Effector memory CD8-positive, alpha-beta T cell (primary cell): ENCODE data around the gene MCF2L2.
"Not testable (repeated sequence)": the region's sequence is repeated elsewhere in the genome, so short reads cannot be mapped to it uniquely, and the experiment has no call there.

Source experiments
- ATAC-seq: fragments of 150-1000 bp; cut with Tn5 transposase; replicated peaks from 2 replicates; pipeline ENCODE4 v1.10.0; 2021; ENCODE audit warnings: mild to moderate bottlenecking, moderate library complexity
- DNase-seq, 3 experiments: peaks; one replicate each; pipeline ENCODE4 v3.0.0; 2021
- H3K27ac Mint-ChIP-seq, 2 donors: one replicate each; pipeline ENCODE4 v1.8.0; 2022; ENCODE audit warnings: mild to moderate bottlenecking in 2 of 2, mixed read lengths in 2 of 2, moderate library complexity in 2 of 2
- H3K27me3 Mint-ChIP-seq, 2 donors: one replicate each; pipeline ENCODE4 v1.8.0; 2022; ENCODE audit warnings: mixed read lengths in 2 of 2
- H3K36me3 Mint-ChIP-seq: one replicate; pipeline ENCODE4 v1.8.0; 2022; ENCODE audit warnings: mild to moderate bottlenecking, moderate library complexity, mixed read lengths; ENCODE audit not compliant: insufficient read depth
- H3K4me1 Mint-ChIP-seq, 2 donors: one replicate each; pipeline ENCODE4 v1.8.0; 2022; ENCODE audit warnings: low read depth in 2 of 2, mixed read lengths in 2 of 2
- H3K4me3 Mint-ChIP-seq, 2 donors: one replicate each; pipeline ENCODE4 v1.8.0; 2022; ENCODE audit warnings: mild to moderate bottlenecking in 2 of 2, mixed read lengths in 2 of 2, moderate library complexity in 2 of 2
- H3K9me3 Mint-ChIP-seq, 2 donors: one replicate each; pipeline ENCODE4 v1.8.0; 2022; ENCODE audit warnings: mixed read lengths in 2 of 2

Gene MCF2L2

DNA sequence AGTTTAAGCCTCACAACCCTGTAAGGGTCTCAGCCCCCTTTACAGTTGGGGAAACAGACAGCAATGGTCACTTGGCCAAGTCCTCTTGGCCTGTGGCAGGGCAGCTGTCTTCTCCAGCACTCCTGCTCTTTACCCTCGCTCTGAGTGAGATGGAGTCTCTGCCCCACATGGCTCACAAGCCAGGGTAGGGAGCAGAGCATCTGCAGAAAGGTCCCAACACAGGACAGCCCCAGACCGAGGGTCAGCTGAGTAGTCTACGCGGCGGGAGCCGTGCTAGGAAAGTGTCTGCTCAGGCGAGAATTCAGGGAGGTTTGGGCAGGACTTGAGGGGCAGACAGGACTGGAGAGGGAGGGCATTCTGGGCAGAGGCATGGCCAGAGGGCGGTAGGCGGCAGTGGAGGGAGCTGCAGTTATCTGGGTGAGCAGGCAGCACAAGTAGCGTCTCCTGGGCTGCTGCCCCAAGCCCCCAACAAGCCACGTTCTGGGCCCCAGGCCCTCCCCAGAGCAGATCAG is 247.6 kb downstream of the MCF2L2 start:
- no peaks in the 10 kb centered on the region for H3K9me3 Mint-ChIP-seq
- DNase-seq (no peak), ATAC-seq (no peak)
- no peak overlapping the region for H3K27ac Mint-ChIP-seq
- peaks cover 18 to 39% of the 10 kb centered on the region in 2 donors for H3K27me3 Mint-ChIP-seq
- peaks cover 4 to 13% of the 10 kb centered on the region in 2 donors for H3K4me1 Mint-ChIP-seq
- peaks cover 3% of the 10 kb centered on the region for H3K36me3 Mint-ChIP-seq
- H3K4me3 Mint-ChIP-seq, result no peak overlapping the region

GRCh38 chr3:183180110-183180783 is 248.2 kb downstream of the MCF2L2 start:
- Mint-ChIP-seq H3K4me3 (peak overlapping the region; percentile 24 to 27), H3K27me3 (peaks cover 18 to 39% of the 10 kb centered on the region in 2 donors), H3K4me1 (peaks cover 4 to 13% of the 10 kb centered on the region in 2 donors), H3K9me3 (no peaks in the 10 kb centered on the region), H3K36me3 (peaks cover 3% of the 10 kb centered on the region), H3K27ac (peak overlapping the region in 1 of 2 donors; percentile 39)
- DNase-seq (no peak), ATAC-seq (no peak)

DNA sequence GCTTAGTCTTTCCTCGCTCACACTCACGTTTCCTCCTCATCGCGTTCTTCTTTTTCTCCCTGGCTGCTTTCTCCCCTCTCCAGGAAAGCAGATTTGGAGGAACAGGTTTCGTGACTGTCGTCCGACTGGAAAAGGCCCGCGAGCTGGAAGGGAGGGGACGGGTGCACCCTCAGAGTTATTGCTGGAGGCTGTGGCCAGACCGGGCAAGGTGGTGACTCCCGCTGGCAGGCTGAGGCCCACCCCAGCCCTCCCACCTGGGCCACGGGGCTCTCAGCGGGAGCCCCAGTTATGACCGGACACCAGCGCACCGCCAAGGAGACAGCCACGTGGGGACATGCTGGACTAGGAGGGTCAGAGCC is 248.9 kb downstream of the MCF2L2 start:
- ATAC-seq, H3K9me3 Mint-ChIP-seq, DNase-seq, H3K36me3 Mint-ChIP-seq: not testable (repeated sequence)
- peaks cover 18 to 39% of the 10 kb centered on the region in 2 donors for H3K27me3 Mint-ChIP-seq
- peak overlapping the region; percentile 27 to 66 for H3K4me3 Mint-ChIP-seq
- H3K27ac Mint-ChIP-seq, result peak overlapping the region in 1 of 2 donors; percentile 39
- H3K4me1 Mint-ChIP-seq, result peaks cover 4 to 13% of the 10 kb centered on the region in 2 donors

DNA sequence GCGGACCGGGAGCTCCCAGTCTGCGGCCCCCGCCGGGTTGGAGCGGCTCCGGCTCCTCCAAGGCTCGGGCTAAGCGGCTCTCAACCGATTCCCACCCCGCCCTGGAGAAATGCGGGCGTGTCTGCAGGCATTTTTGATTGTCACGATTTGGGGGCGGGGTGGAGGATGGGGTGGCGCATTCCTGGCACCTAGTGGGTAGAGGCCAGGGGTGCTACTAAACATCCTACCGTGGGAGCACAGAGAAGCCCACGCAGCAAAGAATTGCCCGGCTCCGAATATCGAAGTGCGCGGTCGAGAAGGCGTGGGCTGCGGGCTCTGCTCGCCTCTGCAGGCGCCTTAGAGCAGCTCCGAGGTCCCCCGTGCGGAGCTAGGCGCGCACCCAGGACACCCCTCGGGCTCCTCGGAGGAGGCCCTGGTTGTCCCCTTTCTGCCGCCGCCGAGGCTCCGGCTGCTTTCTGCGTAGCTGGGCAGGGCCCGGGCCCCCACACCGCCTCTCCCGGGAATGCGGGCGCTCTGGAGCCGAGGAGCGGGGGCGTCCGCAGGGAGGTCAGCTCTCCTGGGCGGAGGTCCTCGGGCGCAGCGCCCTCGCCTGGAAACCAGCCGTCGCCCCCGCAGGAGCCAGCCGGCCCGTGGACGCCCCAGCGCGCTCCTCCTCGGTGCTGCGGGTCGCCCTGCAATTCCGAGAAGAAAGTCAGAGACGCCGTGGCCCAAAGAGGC is 249.4 kb downstream of the MCF2L2 start:
- Mint-ChIP-seq H3K4me3 (peak overlapping the region; percentile 27 to 76), H3K27me3 (peaks cover 18 to 39% of the 10 kb centered on the region in 2 donors), H3K4me1 (peaks cover 4 to 13% of the 10 kb centered on the region in 2 donors), H3K27ac (peak overlapping the region in 1 of 2 donors; percentile 76), H3K9me3 (no peaks in the 10 kb centered on the region), H3K36me3 (peaks cover 3% of the 10 kb centered on the region)
- DNase-seq (peak in 1 of 3 experiments; percentile 18), ATAC-seq (peak; percentile 77)

DNA sequence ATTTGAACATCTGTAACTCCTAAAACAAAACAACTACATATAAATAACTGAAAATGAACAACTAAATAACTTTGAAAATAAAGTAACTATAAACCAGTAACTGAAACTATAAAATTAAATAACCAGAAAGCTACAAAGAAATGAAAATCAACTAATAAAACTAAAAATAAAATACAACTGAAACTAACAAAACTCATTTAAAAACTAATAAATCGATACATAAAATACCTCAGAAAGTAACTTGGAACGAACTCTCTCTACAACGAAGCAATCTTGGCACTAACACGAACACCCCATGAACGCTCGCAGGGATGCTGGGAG is 249.9 kb downstream of the MCF2L2 start:
- Mint-ChIP-seq H3K27ac (peak overlapping the region in 1 of 2 donors; percentile 76), H3K9me3 (no peaks in the 10 kb centered on the region), H3K4me1 (peaks cover 4 to 13% of the 10 kb centered on the region in 2 donors), H3K4me3 (peak overlapping the region; percentile 27 to 76), H3K27me3 (peaks cover 18 to 39% of the 10 kb centered on the region in 2 donors), H3K36me3 (peaks cover 3% of the 10 kb centered on the region)
- no peak for DNase-seq
- ATAC-seq, result no peak

- H3K4me1 Mint-ChIP-seq, result no peaks in the 10 kb centered on the region
- no peak overlapping the region for H3K4me3 Mint-ChIP-seq
- ATAC-seq (no peak), DNase-seq (no peak)
- H3K27ac Mint-ChIP-seq, result no peak overlapping the region
- no peaks in the 10 kb centered on the region for H3K9me3 Mint-ChIP-seq
- no peaks in the 10 kb centered on the region for H3K36me3 Mint-ChIP-seq
- peaks cover 5 to 12% of the 10 kb centered on the region in 2 donors for H3K27me3 Mint-ChIP-seq
Measured at GRCh38 chr3:183172051-183172639, 256.3 kb downstream of the MCF2L2 start.

- not testable (repeated sequence) for DNase-seq, H3K4me1 Mint-ChIP-seq, H3K27me3 Mint-ChIP-seq, H3K36me3 Mint-ChIP-seq, H3K9me3 Mint-ChIP-seq, ATAC-seq, H3K27ac Mint-ChIP-seq, H3K4me3 Mint-ChIP-seq
Measured at GRCh38 chr3:183167975-183168374, 260.4 kb downstream of the MCF2L2 start.

GRCh38 chr3:183163563-183163962 is 264.9 kb downstream of the MCF2L2 start:
- Mint-ChIP-seq H3K4me3 (peak overlapping the region; percentile 87 to 96), H3K9me3 (no peaks in the 10 kb centered on the region), H3K27me3 (no peaks in the 10 kb centered on the region), H3K27ac (peak overlapping the region; percentile 41 to 67), H3K4me1 (peaks cover 10 to 11% of the 10 kb centered on the region in 2 donors), H3K36me3 (peaks cover 8% of the 10 kb centered on the region)
- DNase-seq (no peak), ATAC-seq (no peak)

DNA sequence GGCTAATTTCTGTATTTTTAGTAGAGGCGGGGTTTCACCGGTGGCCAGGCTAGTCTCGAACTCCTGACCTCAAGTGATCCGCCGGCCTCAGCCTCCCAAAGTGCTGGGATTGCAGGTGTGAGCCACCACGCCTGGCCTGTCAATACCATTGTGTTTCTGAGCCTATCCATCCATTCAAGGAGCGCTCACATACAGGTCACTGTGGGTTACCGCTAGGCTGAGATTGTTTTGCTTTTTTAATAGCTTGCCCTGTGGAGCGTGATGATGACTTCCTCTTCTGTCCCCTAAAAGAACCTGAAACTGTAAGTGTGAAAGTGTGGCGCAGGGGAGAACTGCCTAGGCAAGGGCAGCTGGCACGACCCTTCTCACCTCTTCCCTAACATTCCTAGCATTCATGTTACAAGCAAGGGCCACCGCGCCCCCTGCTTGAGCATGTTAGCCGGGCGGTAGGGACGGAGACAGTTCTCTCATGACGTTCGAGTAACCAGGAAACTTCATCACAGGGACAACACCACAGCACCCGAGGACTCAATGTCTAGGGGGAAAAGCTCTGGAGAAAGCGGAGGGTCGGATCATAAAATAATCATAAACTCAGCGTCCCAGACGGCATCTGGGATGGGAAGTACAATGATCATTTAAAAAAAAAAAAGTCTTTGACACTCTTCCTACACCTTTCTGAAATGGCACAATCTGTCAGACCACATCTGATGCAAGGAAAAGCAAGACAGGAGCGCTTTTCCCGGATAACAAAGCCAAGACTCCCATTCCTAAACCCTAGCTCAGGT is 266.7 kb downstream of the MCF2L2 start:
- no peaks in the 10 kb centered on the region for H3K27me3 Mint-ChIP-seq
- H3K36me3 Mint-ChIP-seq, result peaks cover 8% of the 10 kb centered on the region
- peak in 1 of 3 experiments; percentile 25 for DNase-seq
- H3K4me1 Mint-ChIP-seq, result peaks cover 10 to 11% of the 10 kb centered on the region in 2 donors
- peak overlapping the region; percentile 86 to 89 for H3K27ac Mint-ChIP-seq
- peak; percentile 34 for ATAC-seq
- no peaks in the 10 kb centered on the region for H3K9me3 Mint-ChIP-seq
- peak overlapping the region; percentile 87 to 96 for H3K4me3 Mint-ChIP-seq

GRCh38 chr3:183160616-183161015 is 267.8 kb downstream of the MCF2L2 start:
- H3K4me1 Mint-ChIP-seq, result peaks cover 10 to 11% of the 10 kb centered on the region in 2 donors
- H3K27ac Mint-ChIP-seq, result no peak overlapping the region
- no peak for ATAC-seq
- DNase-seq, result no peak
- H3K27me3 Mint-ChIP-seq, result no peaks in the 10 kb centered on the region
- peaks cover 8% of the 10 kb centered on the region for H3K36me3 Mint-ChIP-seq
- H3K9me3 Mint-ChIP-seq, result no peaks in the 10 kb centered on the region
- H3K4me3 Mint-ChIP-seq, result no peak overlapping the region

DNA sequence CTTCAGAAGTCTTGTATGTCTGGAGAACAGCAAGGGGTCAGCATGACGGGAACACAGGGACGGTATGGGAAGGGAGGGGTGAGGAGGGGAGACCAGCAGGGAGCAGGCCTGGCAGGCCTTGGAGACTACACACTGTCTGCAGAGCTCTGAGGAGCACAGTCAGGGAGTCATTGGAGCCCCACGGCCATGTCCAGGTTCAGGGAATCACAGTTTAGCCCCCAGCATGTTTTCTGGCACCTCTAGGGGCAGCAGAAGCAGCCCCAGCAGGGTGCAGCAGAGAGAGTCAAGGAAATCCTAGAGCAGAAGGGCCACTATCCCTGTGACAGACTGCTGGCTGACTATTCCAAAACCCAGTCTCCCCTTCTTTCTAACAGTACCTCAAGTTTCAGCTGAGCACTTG is 269.1 kb downstream of the MCF2L2 start:
- Mint-ChIP-seq H3K36me3 (peaks cover 8% of the 10 kb centered on the region), H3K27ac (peak overlapping the region in 1 of 2 donors; percentile 42), H3K4me1 (peaks cover 10 to 11% of the 10 kb centered on the region in 2 donors), H3K27me3 (no peaks in the 10 kb centered on the region), H3K4me3 (no peak overlapping the region), H3K9me3 (no peaks in the 10 kb centered on the region)
- DNase-seq (no peak), ATAC-seq (no peak)

DNA sequence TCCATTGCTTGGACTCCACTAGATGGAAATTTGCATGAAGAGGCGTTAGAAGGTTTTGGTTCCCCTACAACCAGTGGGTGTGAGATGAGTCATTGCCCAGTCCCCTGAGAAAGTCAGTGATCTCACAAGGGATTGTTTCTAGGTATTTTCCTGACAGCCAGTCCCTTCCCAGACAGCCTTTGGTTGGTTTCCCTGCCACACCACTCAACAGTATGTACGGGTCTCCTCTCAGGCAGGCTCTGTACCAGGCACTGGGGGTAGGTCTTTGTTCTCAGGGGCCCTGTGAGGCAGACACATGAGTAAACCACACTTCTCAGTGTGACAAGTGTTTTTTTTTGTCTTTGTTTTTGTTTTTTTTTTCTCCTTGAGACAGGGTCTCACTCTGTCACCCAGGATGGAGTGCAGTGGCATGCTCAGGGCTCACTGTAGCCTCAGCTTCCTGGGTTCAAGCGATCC is 269.8 kb downstream of the MCF2L2 start:
- H3K4me3 Mint-ChIP-seq, result no peak overlapping the region
- no peaks in the 10 kb centered on the region for H3K9me3 Mint-ChIP-seq
- peaks cover 10 to 11% of the 10 kb centered on the region in 2 donors for H3K4me1 Mint-ChIP-seq
- no peaks in the 10 kb centered on the region for H3K27me3 Mint-ChIP-seq
- peak overlapping the region in 1 of 2 donors; percentile 42 for H3K27ac Mint-ChIP-seq
- peaks cover 7% of the 10 kb centered on the region for H3K36me3 Mint-ChIP-seq
- DNase-seq (no peak), ATAC-seq (no peak)

DNA sequence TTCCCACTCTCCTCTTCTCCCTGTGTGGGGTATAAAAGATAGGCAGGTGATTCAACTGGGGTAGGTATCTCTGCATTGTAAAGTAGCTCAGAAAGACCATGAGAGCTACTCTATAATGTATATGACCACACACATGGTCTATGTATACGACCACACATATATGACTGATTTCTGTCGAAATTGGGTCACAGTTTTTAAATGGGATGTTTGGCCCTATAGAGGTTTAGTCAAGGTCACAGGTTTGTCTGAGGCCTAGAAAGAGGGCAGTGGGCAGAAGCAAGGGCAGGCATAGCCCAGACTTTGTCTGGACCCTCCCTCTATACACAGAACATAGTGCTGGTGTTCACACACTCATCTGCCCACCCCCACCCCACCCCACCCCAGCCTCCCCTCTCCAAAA is 270.3 kb downstream of the MCF2L2 start:
- H3K27me3 Mint-ChIP-seq, result no peaks in the 10 kb centered on the region
- H3K36me3 Mint-ChIP-seq, result peaks cover 2% of the 10 kb centered on the region
- no peak for ATAC-seq
- H3K4me3 Mint-ChIP-seq, result no peak overlapping the region
- DNase-seq, result no peak
- no peak overlapping the region for H3K27ac Mint-ChIP-seq
- H3K9me3 Mint-ChIP-seq, result no peaks in the 10 kb centered on the region
- peaks cover 10 to 11% of the 10 kb centered on the region in 2 donors for H3K4me1 Mint-ChIP-seq
